Thymus (tissue), 11 donors: ENCODE measurements around the gene FAM89A. TPM values are rescaled to one million over a fixed set of nuclear protein-coding genes. Genes with fewer than 3 reads are reported as not detected.
"Not testable (repeated sequence)": the region's sequence is repeated elsewhere in the genome, so short reads cannot be mapped to it uniquely, and the experiment has no call there.

Source experiments
- DNase-seq, 9 donors: peaks; one replicate each; pipeline ENCODE4 v3.0.0-alpha.2; 2013; ENCODE audit warnings: low spot score in 9 of 9, low read depth in 6 of 9, missing footprints in 1 of 9
- H3K27ac ChIP-seq, 2 donors: one replicate each; pipeline ENCODE4 v1.5.1; 2013; ENCODE audit warnings: control low read depth in 1 of 2, low read depth in 1 of 2, low read length in 1 of 2, mild to moderate bottlenecking in 1 of 2, moderate library complexity in 1 of 2
- H3K27me3 ChIP-seq, 2 donors: one replicate each; pipeline ENCODE4 v1.5.1; 2013; ENCODE audit warnings: low read length in 1 of 2; ENCODE audit not compliant: control insufficient read depth in 2 of 2, insufficient read depth in 1 of 2
- H3K36me3 ChIP-seq, 2 donors: one replicate each; pipeline ENCODE4 v1.5.1; 2013; ENCODE audit warnings: low read length in 1 of 2, mild to moderate bottlenecking in 1 of 2, moderate library complexity in 1 of 2; ENCODE audit not compliant: control insufficient read depth in 2 of 2, insufficient read depth in 2 of 2
- H3K4me1 ChIP-seq, 2 donors: one replicate each; pipeline ENCODE4 v1.5.1; 2013; ENCODE audit warnings: low read length in 2 of 2; ENCODE audit not compliant: control insufficient read depth in 2 of 2, insufficient read depth in 2 of 2
- H3K4me3 ChIP-seq, 2 donors: one replicate each; pipeline ENCODE4 v1.5.1; 2013; ENCODE audit warnings: low read length in 2 of 2, control low read depth in 1 of 2, mild to moderate bottlenecking in 1 of 2
- H3K9me3 ChIP-seq, 2 donors: one replicate each; pipeline ENCODE4 v1.5.1; 2013; ENCODE audit warnings: low read length in 1 of 2, mild to moderate bottlenecking in 1 of 2; ENCODE audit not compliant: control insufficient read depth in 2 of 2, insufficient read depth in 1 of 2
- WGBS: extraction: QIAGEN DNeasy Blood & Tissue Kit; methylation state at CpG from one replicate; pipeline ENCODE4 v1.1.7; 2013; 5-methylcytosine and 5-hydroxymethylcytosine counted together
- polyA plus RNA-seq: library from polyadenylated mRNA; stranded (reverse); fragments of 200-250 nt; gene quantifications from one replicate; pipeline ENCODE4 v1.2.3, GENCODE V29; 2013
- total RNA-seq: library from RNA; stranded (reverse); fragments of 120-200 nt; gene quantifications from one replicate; pipeline ENCODE4 v1.2.4, GENCODE V29; 2013
- donor health status: healthy.

The FAM89A gene
- total and polyA plus RNA-seq, 2 donors = 3.7 to 12.3 TPM

- Histone ChIP-seq H3K4me3 (no peak overlapping the region), H3K9me3 (no peaks in the 10 kb centered on the region), H3K4me1 (no peaks in the 10 kb centered on the region), H3K36me3 (no peaks in the 10 kb centered on the region), H3K27ac (no peak overlapping the region), H3K27me3 (peaks cover 2 to 18% of the 10 kb centered on the region in 2 donors)
- WGBS = 85% methylated on average over 10 of the region's 10 CpGs
- DNase-seq = no peak
These were observed 9.3 kb upstream of the FAM89A start for GRCh38 chr1:231049121-231049979.

GRCh38 chr1:231048419-231048818 is 8.4 kb upstream of the FAM89A start:
- not testable (repeated sequence) for H3K4me1 ChIP-seq, H3K36me3 ChIP-seq, H3K9me3 ChIP-seq, H3K4me3 ChIP-seq, DNase-seq, H3K27ac ChIP-seq
- H3K27me3 ChIP-seq = peaks cover 2 to 18% of the 10 kb centered on the region in 2 donors
- WGBS = 90% methylated on average over 9 of the region's 9 CpGs

- not testable (repeated sequence) for H3K4me3 ChIP-seq, H3K36me3 ChIP-seq, H3K4me1 ChIP-seq, H3K27ac ChIP-seq, H3K9me3 ChIP-seq, DNase-seq
- H3K27me3 ChIP-seq = peaks cover 0 to 19% of the 10 kb centered on the region in 2 donors
These were observed 7.5 kb upstream of the FAM89A start for GRCh38 chr1:231047529-231047928.

GRCh38 chr1:231046730-231047395 is 6.8 kb upstream of the FAM89A start:
- 74% methylated on average over 2 of the region's 2 CpGs for WGBS
- no peaks in the 10 kb centered on the region for H3K9me3 ChIP-seq
- H3K27ac ChIP-seq = no peak overlapping the region
- H3K27me3 ChIP-seq = peaks cover 0 to 25% of the 10 kb centered on the region in 2 donors
- DNase-seq = no peak
- no peaks in the 10 kb centered on the region for H3K4me1 ChIP-seq
- no peaks in the 10 kb centered on the region for H3K36me3 ChIP-seq
- no peak overlapping the region for H3K4me3 ChIP-seq

- WGBS = 94% methylated on average over 10 of the region's 10 CpGs
These were observed 6.1 kb upstream of the FAM89A start for GRCh38 chr1:231045921-231046729.

GRCh38 chr1:231045286-231045685 is 5.2 kb upstream of the FAM89A start:
- H3K4me1 ChIP-seq = peaks cover 0 to 7% of the 10 kb centered on the region in 2 donors
- H3K9me3 ChIP-seq = no peaks in the 10 kb centered on the region
- H3K27ac ChIP-seq = no peak overlapping the region
- H3K27me3 ChIP-seq = peaks cover 10 to 41% of the 10 kb centered on the region in 2 donors
- no peak for DNase-seq
- H3K36me3 ChIP-seq = no peaks in the 10 kb centered on the region
- H3K4me3 ChIP-seq = no peak overlapping the region

More at GRCh38 chr1:231045921-231046729, 6.1 kb upstream of the FAM89A start:
- H3K27ac ChIP-seq, H3K9me3 ChIP-seq, H3K36me3 ChIP-seq, H3K4me1 ChIP-seq, H3K4me3 ChIP-seq, DNase-seq: not testable (repeated sequence)
- H3K27me3 ChIP-seq = peaks cover 4 to 33% of the 10 kb centered on the region in 2 donors

GRCh38 chr1:231044588-231044987 is 4.5 kb upstream of the FAM89A start:
- DNase-seq = no peak
- Histone ChIP-seq H3K4me1 (peaks cover 0 to 8% of the 10 kb centered on the region in 2 donors), H3K9me3 (no peaks in the 10 kb centered on the region), H3K27me3 (peaks cover 15 to 46% of the 10 kb centered on the region in 2 donors), H3K27ac (no peak overlapping the region), H3K36me3 (no peaks in the 10 kb centered on the region), H3K4me3 (no peak overlapping the region)
- 100% methylated on average over 1 of the region's 1 CpG for WGBS

GRCh38 chr1:231041719-231042261 is 1.7 kb upstream of the FAM89A start:
- WGBS = 90% methylated on average over 9 of the region's 9 CpGs
- Histone ChIP-seq H3K4me3 (no peak overlapping the region), H3K27ac (no peak overlapping the region), H3K27me3 (peaks cover 30 to 63% of the 10 kb centered on the region in 2 donors), H3K36me3 (no peaks in the 10 kb centered on the region), H3K9me3 (no peaks in the 10 kb centered on the region), H3K4me1 (peaks cover 0 to 17% of the 10 kb centered on the region in 2 donors)
- no peak for DNase-seq
